ENCODE results near the gene CPAMD8. TPM values are rescaled to one million over a fixed set of nuclear protein-coding genes. Genes with fewer than 3 reads are reported as not detected.

CPAMD8 gene
- total and polyA plus RNA-seq, 2 donors (not counting 1 experiment from before 2014, with no cell fraction given) = 0.14 to 1.7 TPM

DNA sequence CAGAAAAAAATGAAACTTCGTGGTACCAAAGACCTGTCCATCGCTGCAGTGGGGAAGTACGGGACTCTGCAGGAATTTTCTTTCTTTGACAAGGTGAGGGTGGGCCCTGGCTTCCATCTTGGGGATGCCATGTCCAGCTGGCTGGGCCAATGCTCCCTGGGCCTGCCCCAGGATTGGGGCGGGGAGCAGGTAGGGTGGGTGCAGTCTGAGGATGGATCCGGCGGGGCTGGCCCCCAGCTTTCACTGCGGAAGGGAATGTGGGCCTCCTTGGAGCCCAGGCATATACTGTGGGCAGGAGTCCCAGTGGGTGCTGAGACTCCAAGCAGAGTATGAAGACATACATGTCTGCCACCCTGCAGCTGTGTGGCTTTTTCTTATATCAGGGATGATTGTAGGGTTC, 173.5 kb downstream of the CPAMD8 start:
- peaks cover 17% of the 10 kb centered on the region for H3K36me3 ChIP-seq (ENCODE audit: control insufficient read depth, insufficient read depth, low read length)

DNA sequence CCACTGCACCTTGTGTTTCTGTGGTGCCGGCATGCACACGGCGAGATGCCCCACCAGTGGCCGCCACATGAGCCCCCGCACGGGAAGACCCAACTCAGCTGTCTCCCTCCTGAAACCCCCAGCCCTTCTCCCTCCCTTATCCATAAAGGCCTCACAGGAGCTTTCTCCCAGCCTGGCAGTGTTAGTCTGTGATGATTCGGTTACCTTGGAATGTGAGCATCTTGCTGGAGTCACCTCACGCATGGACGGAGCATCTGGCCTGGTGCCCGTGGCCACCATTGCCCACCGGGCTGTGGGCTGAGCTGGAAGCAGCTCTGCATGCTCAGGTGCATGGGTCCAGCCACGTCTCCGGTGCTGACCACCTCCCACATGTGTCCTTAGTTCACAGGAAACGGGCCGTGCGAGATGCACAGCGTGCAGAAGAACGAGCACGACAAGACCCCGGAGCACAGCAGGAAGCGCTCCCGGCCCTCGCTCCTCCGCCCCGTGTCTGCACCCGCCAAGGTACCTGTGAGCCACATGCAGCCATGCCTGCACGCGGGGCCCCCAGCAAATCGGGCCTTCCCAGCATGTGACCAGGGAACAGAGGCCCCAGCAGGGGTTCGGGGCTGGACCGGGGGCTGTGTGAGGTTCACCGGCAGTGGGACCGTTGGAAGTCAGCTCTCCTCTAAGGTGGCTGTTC, 175.4 kb downstream of the CPAMD8 start:
- Histone ChIP-seq H3K27ac (ENCODE audit: insufficient read depth, low read length) (peak overlapping the region; percentile 13), H3K4me2 (ENCODE audit: extremely low read depth, insufficient read depth, low read length) (no peak overlapping the region), H4K20me1 (ENCODE audit: control insufficient read depth, extremely low read depth, insufficient read depth, low read length) (no peaks in the 10 kb centered on the region), H3K9me3 (ENCODE audit: control insufficient read depth, insufficient read depth, low read depth, low read length) (no peaks in the 10 kb centered on the region), H3K9ac (ENCODE audit: insufficient read depth, low read length) (no peak overlapping the region), H3K79me2 (ENCODE audit: control insufficient read depth, insufficient read depth, low read length) (no peaks in the 10 kb centered on the region), H3K4me3 (replicated peaks in 1 of 4; ENCODE audit: control extremely low read depth in 1 of 4, insufficient read depth in 1 of 4, low read depth in 3 of 4, low read length in 4 of 4) (no peak overlapping the region), H2AFZ (ENCODE audit: low read length) (no peak overlapping the region), H3K4me1 (ENCODE audit: control insufficient read depth, extremely low read depth, insufficient read depth, low read length) (peaks cover 8% of the 10 kb centered on the region), H3K36me3 (ENCODE audit: control insufficient read depth, insufficient read depth, low read length) (peaks cover 29% of the 10 kb centered on the region), H3K27me3 (ENCODE audit: control insufficient read depth, insufficient read depth, low read length) (no peaks in the 10 kb centered on the region)
- DNase-seq (ENCODE audit: low read depth in 2 of 2) = peak in 1 of 2 donors; percentile 82
- no peak for TF ChIP-seq EZH2 (IDR thresholded peaks at IDR 0.05; ENCODE audit: low read length, missing control alignments)
- TF ChIP-seq, protein P1, sequence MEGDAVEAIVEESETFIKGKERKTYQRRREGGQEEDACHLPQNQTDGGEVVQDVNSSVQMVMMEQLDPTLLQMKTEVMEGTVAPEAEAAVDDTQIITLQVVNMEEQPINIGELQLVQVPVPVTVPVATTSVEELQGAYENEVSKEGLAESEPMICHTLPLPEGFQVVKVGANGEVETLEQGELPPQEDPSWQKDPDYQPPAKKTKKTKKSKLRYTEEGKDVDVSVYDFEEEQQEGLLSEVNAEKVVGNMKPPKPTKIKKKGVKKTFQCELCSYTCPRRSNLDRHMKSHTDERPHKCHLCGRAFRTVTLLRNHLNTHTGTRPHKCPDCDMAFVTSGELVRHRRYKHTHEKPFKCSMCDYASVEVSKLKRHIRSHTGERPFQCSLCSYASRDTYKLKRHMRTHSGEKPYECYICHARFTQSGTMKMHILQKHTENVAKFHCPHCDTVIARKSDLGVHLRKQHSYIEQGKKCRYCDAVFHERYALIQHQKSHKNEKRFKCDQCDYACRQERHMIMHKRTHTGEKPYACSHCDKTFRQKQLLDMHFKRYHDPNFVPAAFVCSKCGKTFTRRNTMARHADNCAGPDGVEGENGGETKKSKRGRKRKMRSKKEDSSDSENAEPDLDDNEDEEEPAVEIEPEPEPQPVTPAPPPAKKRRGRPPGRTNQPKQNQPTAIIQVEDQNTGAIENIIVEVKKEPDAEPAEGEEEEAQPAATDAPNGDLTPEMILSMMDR (conservative IDR thresholded peaks at IDR 0.05 in 1 of 2, IDR thresholded peaks at IDR 0.05 in 1 of 2; ENCODE audit: low read depth in 1 of 2, low read length in 2 of 2) = no peak

More for the DNA sequence above, 173.5 kb downstream of the CPAMD8 start:
- DNase-seq (ENCODE audit: low read depth in 2 of 2) = no peak
- Histone ChIP-seq H3K27me3 (ENCODE audit: control insufficient read depth, insufficient read depth, low read length) (no peaks in the 10 kb centered on the region), H3K9ac (ENCODE audit: insufficient read depth, low read length) (no peak overlapping the region), H3K79me2 (ENCODE audit: control insufficient read depth, insufficient read depth, low read length) (no peaks in the 10 kb centered on the region), H3K9me3 (ENCODE audit: control insufficient read depth, insufficient read depth, low read depth, low read length) (no peaks in the 10 kb centered on the region), H4K20me1 (ENCODE audit: control insufficient read depth, extremely low read depth, insufficient read depth, low read length) (no peaks in the 10 kb centered on the region), H3K27ac (ENCODE audit: insufficient read depth, low read length) (no peak overlapping the region), H3K4me2 (ENCODE audit: extremely low read depth, insufficient read depth, low read length) (no peak overlapping the region), H2AFZ (ENCODE audit: low read length) (no peak overlapping the region), H3K4me1 (ENCODE audit: control insufficient read depth, extremely low read depth, insufficient read depth, low read length) (peaks cover 8% of the 10 kb centered on the region), H3K4me3 (replicated peaks in 1 of 4; ENCODE audit: control extremely low read depth in 1 of 4, insufficient read depth in 1 of 4, low read depth in 3 of 4, low read length in 4 of 4) (no peak overlapping the region)
- TF ChIP-seq, protein P1 (conservative IDR thresholded peaks at IDR 0.05 in 1 of 2, IDR thresholded peaks at IDR 0.05 in 1 of 2; ENCODE audit: low read depth in 1 of 2, low read length in 2 of 2) = no peak
- no peak for TF ChIP-seq EZH2 (IDR thresholded peaks at IDR 0.05; ENCODE audit: low read length, missing control alignments)

DNA sequence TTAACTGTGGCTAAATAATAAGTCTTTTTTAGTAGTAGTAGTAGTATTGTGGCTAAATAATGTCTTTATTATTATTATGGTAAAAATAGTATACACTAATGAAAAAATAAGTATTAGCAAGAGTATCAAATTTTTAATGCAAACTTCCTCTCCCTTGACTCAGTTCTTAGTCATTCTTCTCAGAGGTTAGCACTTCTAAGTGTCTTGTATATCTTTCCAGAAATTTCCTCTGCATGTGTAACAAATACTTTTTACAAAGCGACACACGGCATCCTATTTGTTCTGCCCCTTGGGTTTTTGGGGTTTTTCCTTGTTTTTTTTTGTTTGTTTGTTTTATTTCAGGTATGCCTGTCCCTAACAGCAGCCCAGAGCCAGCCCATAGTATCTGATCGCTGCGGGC, 176.5 kb downstream of the CPAMD8 start:
- no peak overlapping the region for H3K4me3 ChIP-seq (replicated peaks in 1 of 4; ENCODE audit: control extremely low read depth in 1 of 4, insufficient read depth in 1 of 4, low read depth in 3 of 4, low read length in 4 of 4)
- peak overlapping the region; percentile 44 for H3K27ac ChIP-seq (ENCODE audit: insufficient read depth, low read length)
- H3K4me1 ChIP-seq (ENCODE audit: control insufficient read depth, extremely low read depth, insufficient read depth, low read length) = peaks cover 8% of the 10 kb centered on the region
- H3K36me3 ChIP-seq (ENCODE audit: control insufficient read depth, insufficient read depth, low read length) = peaks cover 27% of the 10 kb centered on the region
- peak; percentile 51 to 60 for DNase-seq (ENCODE audit: low read depth in 2 of 2)
- TF ChIP-seq EZH2 (IDR thresholded peaks at IDR 0.05; ENCODE audit: low read length, missing control alignments) = no peak
- TF ChIP-seq, protein P1 (conservative IDR thresholded peaks at IDR 0.05 in 1 of 2, IDR thresholded peaks at IDR 0.05 in 1 of 2; ENCODE audit: low read depth in 1 of 2, low read length in 2 of 2) = no peak
- no peaks in the 10 kb centered on the region for H3K9me3 ChIP-seq (ENCODE audit: control insufficient read depth, insufficient read depth, low read depth, low read length)
- no peak overlapping the region for H3K4me2 ChIP-seq (ENCODE audit: extremely low read depth, insufficient read depth, low read length)
- no peak overlapping the region for H3K9ac ChIP-seq (ENCODE audit: insufficient read depth, low read length)
- H2AFZ ChIP-seq (ENCODE audit: low read length) = no peak overlapping the region
- no peaks in the 10 kb centered on the region for H3K79me2 ChIP-seq (ENCODE audit: control insufficient read depth, insufficient read depth, low read length)
- H4K20me1 ChIP-seq (ENCODE audit: control insufficient read depth, extremely low read depth, insufficient read depth, low read length) = no peaks in the 10 kb centered on the region
- H3K27me3 ChIP-seq (ENCODE audit: control insufficient read depth, insufficient read depth, low read length) = no peaks in the 10 kb centered on the region

Measured in fibroblast of lung (primary cell).